Measurements from ENCODE around the gene PTGIS.
A peak's percentile ranks its signal among the peaks of the same experiment; 100 is the strongest.

Gene PTGIS

GRCh38 chr20:49559411-49560081, 8.4 kb downstream of the PTGIS start:
- no peak for DNase-seq

GRCh38 chr20:49558826-49559225, 9.1 kb downstream of the PTGIS start:
- DNase-seq = no peak

- DNase-seq = no peak
Measured at GRCh38 chr20:49557449-49557848, 10.5 kb downstream of the PTGIS start.

- DNase-seq = no peak
Measured at GRCh38 chr20:49556621-49557020, 11.3 kb downstream of the PTGIS start.

- DNase-seq = no peak
Measured at GRCh38 chr20:49549801-49550551, 18.0 kb downstream of the PTGIS start.

- no peak for DNase-seq
Measured at GRCh38 chr20:49548371-49548947, 19.5 kb downstream of the PTGIS start.

- DNase-seq = peak in 1 of 2 experiments; percentile 8
Measured at GRCh38 chr20:49545572-49545971, 22.4 kb downstream of the PTGIS start.

- DNase-seq = no peak
Measured at GRCh38 chr20:49544535-49544934, 23.4 kb downstream of the PTGIS start.

GRCh38 chr20:49543858-49544437, 24.0 kb downstream of the PTGIS start:
- no peak for DNase-seq

- DNase-seq = no peak
Measured at GRCh38 chr20:49543071-49543857, 24.7 kb downstream of the PTGIS start.

GRCh38 chr20:49542514-49542991, 25.4 kb downstream of the PTGIS start:
- no peak for DNase-seq

GRCh38 chr20:49541733-49542513, 26.0 kb downstream of the PTGIS start:
- DNase-seq = peak; percentile 80 to 82

GRCh38 chr20:49540687-49541435, 27.1 kb downstream of the PTGIS start:
- DNase-seq = no peak

GRCh38 chr20:49540232-49540620, 27.7 kb downstream of the PTGIS start:
- DNase-seq = no peak

- DNase-seq = no peak
Measured at GRCh38 chr20:49539481-49540231, 28.3 kb downstream of the PTGIS start.

GRCh38 chr20:49538950-49539349, 29.0 kb downstream of the PTGIS start:
- DNase-seq = no peak

- peak; percentile 42 to 69 for DNase-seq
Measured at GRCh38 chr20:49534255-49534712, 33.7 kb downstream of the PTGIS start.

GRCh38 chr20:49532285-49532946, 35.5 kb downstream of the PTGIS start:
- no peak for DNase-seq

- no peak for DNase-seq
Measured at GRCh38 chr20:49529470-49529869, 38.5 kb downstream of the PTGIS start.

GRCh38 chr20:49526568-49526967, 41.4 kb downstream of the PTGIS start:
- DNase-seq = no peak

All from SHP77 (cell line).